ENCODE data around the gene HIGD2A.

DNA sequence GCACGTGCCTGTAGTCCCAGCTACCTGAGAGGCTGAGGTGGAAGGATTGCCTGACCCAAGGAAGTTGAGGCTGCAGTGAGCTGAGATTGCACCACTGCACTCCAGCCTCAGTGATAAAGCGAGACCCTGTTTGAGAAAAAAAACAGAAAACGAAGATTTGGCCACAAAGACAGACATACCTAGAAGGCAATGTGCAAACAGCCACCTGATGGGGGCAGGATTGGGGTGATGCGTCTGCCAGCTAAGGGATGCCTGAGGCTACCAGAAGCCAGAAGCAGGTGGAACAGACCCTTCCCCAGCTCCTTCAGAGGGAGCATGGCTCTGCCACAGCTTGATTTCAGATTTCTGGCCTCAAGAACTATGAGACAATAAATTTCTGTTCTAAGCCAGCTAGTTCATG lies 2.9 kb downstream of the HIGD2A start:
- TF ChIP-seq, protein P1, sequence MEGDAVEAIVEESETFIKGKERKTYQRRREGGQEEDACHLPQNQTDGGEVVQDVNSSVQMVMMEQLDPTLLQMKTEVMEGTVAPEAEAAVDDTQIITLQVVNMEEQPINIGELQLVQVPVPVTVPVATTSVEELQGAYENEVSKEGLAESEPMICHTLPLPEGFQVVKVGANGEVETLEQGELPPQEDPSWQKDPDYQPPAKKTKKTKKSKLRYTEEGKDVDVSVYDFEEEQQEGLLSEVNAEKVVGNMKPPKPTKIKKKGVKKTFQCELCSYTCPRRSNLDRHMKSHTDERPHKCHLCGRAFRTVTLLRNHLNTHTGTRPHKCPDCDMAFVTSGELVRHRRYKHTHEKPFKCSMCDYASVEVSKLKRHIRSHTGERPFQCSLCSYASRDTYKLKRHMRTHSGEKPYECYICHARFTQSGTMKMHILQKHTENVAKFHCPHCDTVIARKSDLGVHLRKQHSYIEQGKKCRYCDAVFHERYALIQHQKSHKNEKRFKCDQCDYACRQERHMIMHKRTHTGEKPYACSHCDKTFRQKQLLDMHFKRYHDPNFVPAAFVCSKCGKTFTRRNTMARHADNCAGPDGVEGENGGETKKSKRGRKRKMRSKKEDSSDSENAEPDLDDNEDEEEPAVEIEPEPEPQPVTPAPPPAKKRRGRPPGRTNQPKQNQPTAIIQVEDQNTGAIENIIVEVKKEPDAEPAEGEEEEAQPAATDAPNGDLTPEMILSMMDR (IDR thresholded peaks at IDR 0.05): no peak
- no peak for TF ChIP-seq POLR2A (IDR thresholded peaks at IDR 0.05)
